H1 (cell line): ENCODE data around the gene SP1. TPM values are rescaled to one million over a fixed set of nuclear protein-coding genes. Genes with fewer than 3 reads are reported as not detected.

Experiments used
- BRCA1 ChIP-seq: IDR thresholded peaks from 2 replicates; pipeline ENCODE4 v1.6.1; 2012; ENCODE audit warnings: low read depth, low read length, improper control_type of control experiment
- CHD1 ChIP-seq: IDR thresholded peaks from 2 replicates; pipeline ENCODE4 v1.6.1; 2012; ENCODE audit warnings: low read depth, low read length, improper control_type of control experiment
- polyA plus RNA-seq, 7 experiments: library from polyadenylated mRNA; depleted of rRNA in 3 of 7; stranded (reverse) in 5 of 7; unstranded in 2 of 7; fragments of >200 nt in 5 of 7; fragments of 200-250 nt in 2 of 7; gene quantifications; 1 replicate in 5 of 7; 2 replicates in 1 of 7; 4 replicates in 1 of 7; pipeline versions ENCODE4 v1.2.1 to v1.2.3, GENCODE V29; 2011 to 2013; ENCODE audit warnings: missing spikeins in 2 of 7, mixed read lengths in 2 of 7
- total RNA-seq: library from RNA; stranded (reverse); fragmentation: NEBNext Ultra II Directional; extraction: Animal tissue kit (Norgen Biotek cat#: 25700); gene quantifications from 2 replicates; pipeline ENCODE4 v1.2.1, GENCODE V29; 2021

Gene SP1
- total and polyA plus RNA-seq, 2 of the 8 experiments (the other 6 are each of a cell fraction or from before 2014, with no cell fraction given): 50.7 to 75.2 TPM

DNA sequence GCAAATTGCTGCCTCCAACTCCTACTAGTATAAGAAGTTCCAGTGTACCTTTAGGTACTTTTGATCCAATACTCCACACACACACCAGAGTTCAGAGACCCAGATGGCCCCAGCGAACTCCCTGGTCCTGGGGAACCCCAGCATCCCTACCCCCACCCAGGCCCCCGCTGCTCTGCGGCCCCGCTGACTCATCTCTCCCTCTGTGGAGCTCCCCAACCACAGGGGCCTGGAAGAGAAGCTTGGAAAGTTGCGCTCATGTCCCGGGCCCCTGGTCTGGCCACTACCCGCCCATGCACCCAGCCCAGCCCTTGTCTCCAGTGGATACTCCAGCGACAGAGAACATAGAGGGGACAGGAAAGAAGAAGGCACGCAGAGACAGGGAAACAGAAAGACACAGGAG lies 39.6 kb upstream of the SP1 start (continued):
- no peak for TF ChIP-seq BRCA1
- no peak for TF ChIP-seq CHD1
